GM21786 (cell line): Measurements from ENCODE around the gene GRIK1.
"Not testable (repeated sequence)": the region's sequence is repeated elsewhere in the genome, so short reads cannot be mapped to it uniquely, and the experiment has no call there.

Experiments
- ATAC-seq: cut with Tn5 transposase; IDR thresholded peaks from one replicate; pipeline ENCODE4 v1.9.1; 2021; ENCODE audit not compliant: unreplicated experiment

The GRIK1 gene

GRCh38 chr21:29621525-29621924, 318.3 kb downstream of the GRIK1 start:
- ATAC-seq: no peak

GRCh38 chr21:29616209-29616751, 323.5 kb downstream of the GRIK1 start:
- ATAC-seq: no peak

DNA sequence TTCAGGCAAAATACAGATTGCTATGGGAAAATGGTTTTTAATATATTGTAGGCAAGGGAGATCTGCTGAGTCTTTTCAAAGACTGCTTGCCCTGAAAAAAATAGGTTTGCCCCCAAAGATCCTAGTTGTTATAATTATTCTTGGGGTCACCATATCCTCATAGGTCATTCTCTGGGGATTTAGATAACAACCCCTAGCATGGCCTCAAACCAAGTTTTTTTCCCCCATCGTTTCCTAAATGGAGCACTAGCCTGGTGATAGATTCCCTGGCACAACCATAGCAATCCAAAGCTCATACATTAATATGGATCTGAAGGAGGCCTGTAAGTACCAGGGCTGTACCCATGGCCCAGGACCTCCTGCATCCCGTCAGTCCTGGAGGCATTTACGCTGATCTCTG, 325.9 kb downstream of the GRIK1 start:
- no peak for ATAC-seq

GRCh38 chr21:29613021-29613420, 326.8 kb downstream of the GRIK1 start:
- no peak for ATAC-seq

GRCh38 chr21:29610779-29611360, 328.9 kb downstream of the GRIK1 start:
- ATAC-seq: no peak

- no peak for ATAC-seq
Measured at GRCh38 chr21:29606613-29607012, 333.2 kb downstream of the GRIK1 start.

DNA sequence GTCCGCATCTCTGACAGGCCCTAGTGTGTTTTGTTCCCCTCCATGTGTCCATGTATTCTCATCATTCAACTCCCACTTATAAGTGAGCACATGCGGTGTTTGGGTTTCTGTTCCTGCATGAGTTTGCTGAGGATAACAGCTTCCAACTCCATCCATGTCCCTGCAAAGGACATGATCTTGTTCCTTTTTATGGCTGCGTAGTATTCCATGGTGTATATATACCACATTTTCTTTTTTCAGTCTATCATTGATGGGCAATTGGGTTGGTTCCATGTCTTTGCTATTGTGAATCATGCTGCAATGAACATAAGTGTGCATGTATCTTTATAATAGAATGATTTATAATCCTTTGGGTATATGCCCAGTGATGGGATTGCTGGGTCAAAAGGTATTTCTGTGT, 334.6 kb downstream of the GRIK1 start:
- ATAC-seq: not testable (repeated sequence)

- no peak for ATAC-seq
Measured at GRCh38 chr21:29604076-29604475, 335.7 kb downstream of the GRIK1 start.

- ATAC-seq: no peak
Measured at GRCh38 chr21:29601047-29601446, 338.7 kb downstream of the GRIK1 start.

GRCh38 chr21:29586696-29587095, 353.1 kb downstream of the GRIK1 start:
- no peak for ATAC-seq

DNA sequence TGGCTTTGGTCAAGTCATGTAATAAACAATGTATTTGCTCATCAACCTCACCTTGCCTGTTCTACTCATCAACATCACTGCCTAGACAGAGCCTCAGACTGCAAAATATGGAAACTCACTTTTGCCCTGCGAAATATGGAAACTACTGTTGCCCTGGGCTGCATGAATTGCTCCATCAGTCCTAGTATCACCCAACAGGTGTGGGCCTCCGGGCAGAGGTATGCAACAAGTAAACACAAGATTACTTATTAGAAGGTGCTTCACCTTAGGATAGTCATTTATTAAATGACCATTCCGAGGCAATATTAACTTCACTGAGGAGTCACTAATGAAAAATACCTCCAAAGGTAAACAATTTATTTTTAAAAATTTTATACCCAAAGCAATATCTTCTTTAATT, 354.3 kb downstream of the GRIK1 start:
- no peak for ATAC-seq

GRCh38 chr21:29583424-29583924, 356.3 kb downstream of the GRIK1 start:
- ATAC-seq: no peak

GRCh38 chr21:29582855-29583254, 356.9 kb downstream of the GRIK1 start:
- no peak for ATAC-seq

DNA sequence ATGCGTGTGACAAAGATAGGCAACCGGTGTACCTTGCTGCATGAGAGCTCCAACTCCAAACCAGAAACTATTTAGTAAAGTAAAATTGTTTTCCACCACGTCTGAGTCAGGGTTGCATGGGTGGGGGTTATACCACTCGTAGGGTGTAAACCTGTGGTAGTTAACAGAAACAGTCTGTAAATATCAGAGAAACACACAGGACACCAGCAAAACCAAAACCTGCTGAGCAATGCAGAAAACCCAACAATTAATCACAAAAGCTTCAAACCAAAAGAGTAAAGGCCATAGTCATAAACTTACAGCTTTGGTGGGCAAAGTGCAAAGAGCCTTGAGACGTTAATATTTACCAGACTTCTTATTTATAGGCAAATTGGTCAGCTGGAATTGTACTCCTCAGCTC, 358.4 kb downstream of the GRIK1 start:
- ATAC-seq: no peak

DNA sequence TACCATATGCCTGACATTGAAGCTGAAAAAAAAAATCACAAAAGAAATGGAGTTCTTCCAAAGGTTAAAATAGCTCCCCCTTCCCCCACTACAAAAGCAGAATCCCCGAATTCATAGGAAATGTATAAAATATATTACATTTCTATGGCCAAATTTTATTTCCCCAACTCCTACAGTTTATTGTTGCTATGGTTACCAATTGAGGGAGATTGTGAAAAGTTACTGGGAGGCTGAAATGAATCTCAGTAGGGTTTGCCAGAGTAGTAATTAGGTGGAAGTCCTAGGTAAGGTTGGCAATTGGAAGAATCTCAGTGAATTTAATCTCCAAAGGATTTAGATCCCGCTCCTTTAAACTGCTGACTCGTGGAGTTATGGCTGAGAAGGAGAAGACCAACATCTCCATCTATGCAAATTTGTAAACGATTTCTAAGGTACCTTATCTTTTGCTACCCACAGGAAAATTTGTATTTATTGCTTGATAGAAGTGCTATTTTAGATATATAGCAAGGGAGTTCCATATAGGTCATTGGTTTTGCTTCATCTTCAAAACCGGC, 359.0 kb downstream of the GRIK1 start:
- ATAC-seq: no peak

GRCh38 chr21:29578306-29578705, 361.5 kb downstream of the GRIK1 start:
- no peak for ATAC-seq

- ATAC-seq: no peak
Measured at GRCh38 chr21:29571949-29572348, 367.8 kb downstream of the GRIK1 start.

DNA sequence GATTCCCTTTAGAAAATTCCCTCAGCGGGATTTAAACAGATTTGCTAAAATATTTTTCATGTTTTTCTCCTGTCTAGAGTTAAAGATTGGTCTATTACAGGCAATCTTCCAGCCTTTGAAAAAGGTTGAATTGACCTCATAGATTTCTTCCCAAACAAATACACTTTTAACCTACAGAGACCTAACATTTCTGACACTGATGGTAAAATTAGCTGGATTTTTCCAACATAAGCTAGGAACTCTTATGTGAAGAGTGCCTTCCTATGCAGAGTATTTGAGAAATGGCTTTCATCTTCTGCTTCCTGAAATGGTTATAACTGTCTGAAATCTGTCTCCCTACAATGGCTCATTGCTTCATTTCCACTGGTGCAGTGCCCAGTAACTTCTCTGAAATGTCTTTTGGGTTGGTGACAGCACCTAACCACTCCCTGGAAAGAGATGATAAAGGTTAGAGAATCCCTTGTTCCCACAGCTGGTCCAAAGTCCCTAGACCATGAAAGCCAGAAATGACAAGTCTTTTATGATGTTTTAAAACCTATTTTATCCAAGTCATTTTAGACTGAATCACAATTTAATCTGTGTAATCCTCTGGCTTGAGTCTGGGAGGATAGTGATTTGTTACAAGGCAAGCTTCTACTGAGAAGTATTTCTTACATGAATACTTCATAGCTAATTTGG, 371.6 kb downstream of the GRIK1 start:
- no peak for ATAC-seq

DNA sequence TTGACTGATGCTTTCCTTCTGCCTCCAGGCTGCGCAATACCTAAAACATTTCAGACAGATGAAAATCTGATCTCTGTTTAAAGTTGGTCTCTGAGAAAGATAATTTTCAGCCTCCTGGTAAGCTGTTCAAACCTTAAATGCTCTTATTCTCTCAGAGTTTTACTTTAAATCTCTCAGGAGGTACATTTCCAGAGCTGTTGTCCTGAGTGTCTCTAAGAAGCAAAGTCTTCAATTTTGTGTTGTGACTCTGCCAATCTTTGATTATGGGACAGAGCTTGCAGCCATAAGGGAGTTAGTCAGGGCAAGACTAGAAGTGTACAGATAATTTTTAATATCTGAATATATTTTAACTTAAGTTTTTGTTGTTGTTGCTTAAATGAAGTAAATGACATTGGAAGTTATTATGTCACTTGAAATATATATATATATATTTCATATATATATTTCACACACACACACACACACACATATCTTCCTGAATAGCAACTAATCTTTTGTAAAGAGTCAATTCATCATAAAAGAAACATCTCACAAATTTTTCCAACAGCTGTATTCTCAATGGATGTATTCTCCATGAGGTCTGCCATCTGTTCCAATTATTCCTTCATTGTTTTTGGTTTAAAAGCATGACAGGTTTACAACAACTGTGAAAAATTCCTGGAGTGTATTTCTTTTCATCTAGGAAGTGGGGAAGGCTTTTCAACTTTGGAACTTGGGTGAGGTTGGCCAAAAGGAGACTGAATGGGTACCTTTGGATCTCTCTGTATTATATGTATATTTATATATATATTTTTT, 381.7 kb downstream of the GRIK1 start:
- ATAC-seq: no peak

- ATAC-seq: no peak
Measured at GRCh38 chr21:29557200-29557599, 382.6 kb downstream of the GRIK1 start.

GRCh38 chr21:29555601-29556000, 384.2 kb downstream of the GRIK1 start:
- no peak for ATAC-seq
